OCI-M2 (cell line): ENCODE data around the gene VPS25.

Source experiments
- DNase-seq: peaks from one replicate; lab custom pipeline; 2025; ENCODE audit not compliant: unreplicated experiment; lab: John Stamatoyannopoulos, UW

Gene VPS25

DNA sequence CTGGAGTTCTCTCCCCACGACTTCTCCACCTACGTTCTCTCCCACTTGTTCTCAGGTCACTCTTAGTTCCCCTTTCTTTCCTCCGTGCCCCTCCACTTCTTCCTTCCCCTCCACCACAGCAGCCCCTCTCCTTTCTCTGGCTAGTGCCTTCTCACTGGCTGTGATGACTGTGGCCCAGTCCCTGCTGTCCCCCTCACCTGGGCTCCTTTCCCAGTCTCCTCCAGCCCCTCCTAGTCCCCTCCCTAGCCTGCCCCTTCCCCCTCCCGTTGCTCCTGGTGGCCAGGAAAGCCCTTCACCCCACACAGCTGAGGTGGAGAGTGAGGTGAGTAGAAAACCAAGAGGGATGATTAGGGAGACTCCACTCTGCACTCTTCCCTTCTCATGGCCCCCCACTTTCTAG is 21.8 kb downstream of the VPS25 start:
- no peak for DNase-seq

DNA sequence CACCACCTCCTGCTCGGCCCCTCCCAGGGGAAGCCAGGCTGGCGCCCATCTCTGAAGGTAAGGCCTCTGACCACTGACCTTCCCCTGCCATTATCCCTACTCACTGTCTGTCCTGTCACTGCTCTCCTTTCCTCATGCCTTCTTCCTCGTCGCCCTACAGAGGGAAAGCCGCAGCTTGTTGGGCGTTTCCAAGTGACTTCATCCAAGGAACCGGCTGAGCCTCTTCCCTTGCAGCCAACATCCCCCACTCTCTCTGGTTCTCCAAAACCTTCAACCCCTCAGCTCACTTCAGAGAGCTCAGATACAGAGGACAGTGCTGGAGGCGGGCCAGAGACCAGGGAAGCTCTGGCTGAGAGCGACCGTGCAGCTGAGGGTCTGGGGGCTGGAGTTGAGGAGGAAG is 22.2 kb downstream of the VPS25 start:
- no peak for DNase-seq

DNA sequence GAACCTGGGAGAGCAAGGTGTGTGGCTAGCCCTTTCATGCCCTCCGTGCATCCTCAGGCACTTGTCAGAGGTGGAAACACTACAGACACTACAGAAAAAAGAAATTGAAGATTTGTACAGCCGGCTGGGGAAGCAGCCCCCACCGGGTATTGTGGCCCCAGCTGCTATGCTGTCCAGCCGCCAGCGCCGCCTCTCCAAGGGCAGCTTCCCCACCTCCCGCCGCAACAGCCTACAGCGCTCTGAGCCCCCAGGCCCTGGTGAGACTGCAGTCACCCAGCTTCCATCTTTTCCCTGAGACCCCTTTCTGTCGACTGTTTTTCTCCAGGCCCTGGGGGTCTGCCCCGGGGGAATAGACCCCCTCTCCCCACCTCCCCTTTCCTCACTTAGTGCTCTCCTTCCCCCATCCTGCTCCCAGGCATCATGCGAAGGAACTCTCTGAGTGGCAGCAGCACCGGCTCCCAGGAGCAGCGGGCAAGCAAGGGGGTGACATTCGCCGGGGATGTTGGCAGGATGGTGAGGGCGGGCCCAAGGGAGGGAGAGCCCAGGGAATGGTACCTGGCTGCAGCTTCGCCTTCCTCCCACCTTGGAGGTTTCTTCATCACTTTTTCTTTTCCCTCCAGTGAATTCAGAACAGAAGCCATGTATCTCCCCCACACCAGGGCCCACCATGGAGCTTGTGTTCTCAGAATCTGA is 23.0 kb downstream of the VPS25 start:
- no peak for DNase-seq

DNA sequence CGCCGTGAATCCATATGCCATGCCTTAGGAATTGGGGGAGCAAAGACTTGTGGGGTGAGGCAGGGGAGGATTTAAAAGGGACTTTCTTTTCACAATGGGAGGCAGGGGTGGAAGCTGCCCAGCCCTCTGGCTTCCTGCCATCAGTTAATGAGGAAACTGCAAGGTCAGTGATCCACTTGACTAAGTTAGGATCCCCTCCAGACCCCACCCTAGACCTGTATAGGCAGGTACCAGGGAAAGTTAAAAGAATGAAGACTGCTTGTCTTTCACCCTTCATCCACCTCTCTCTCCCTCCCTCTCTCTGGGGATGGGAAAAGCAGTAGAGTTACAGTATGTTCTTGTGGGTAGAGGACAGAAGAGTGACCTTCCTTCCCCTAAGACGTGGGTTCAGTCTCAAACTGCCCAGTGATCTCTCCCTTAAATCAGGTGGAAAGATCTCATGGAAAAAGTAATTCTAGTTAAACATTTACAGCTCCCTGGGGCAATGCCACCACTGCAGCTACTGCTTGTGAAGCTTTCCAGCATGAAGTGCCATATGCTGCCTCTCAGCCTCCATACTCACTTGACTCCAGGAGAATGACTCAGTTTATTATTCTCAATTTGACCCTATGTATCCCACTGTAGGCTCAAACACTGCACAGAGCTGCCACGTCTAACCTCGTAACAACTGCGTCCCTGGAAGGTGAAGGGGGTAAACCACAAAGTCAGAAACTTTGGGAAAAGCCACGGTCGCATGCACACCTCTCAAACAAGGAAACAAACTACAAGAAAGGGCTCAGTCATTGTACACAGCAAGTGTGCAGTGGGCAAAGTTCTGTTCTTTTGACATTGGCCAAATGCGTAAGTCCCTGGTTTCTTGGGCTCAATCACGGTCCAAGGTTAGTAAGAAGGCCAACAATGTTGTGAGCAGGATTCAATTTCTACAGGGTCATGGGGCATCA is 24.1 kb downstream of the VPS25 start:
- DNase-seq, result no peak

DNA sequence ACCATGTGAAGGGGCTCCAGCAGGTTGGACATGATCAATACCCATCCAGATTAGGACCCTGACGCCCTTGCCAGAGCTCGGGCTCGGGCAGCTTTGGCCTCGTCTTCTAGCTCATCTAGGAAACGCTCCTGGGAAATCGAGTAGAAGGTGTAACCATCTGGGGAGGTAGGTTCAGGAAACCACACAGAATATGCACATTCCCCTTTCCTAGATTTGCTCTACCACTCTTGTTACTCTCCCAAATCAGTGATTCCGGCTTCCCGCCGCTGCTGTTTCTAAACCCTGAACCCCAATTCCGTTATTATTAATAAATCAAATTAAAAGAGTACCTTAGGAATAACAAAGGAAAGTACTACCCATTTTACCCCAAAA is 24.7 kb downstream of the VPS25 start:
- DNase-seq, result no peak

DNA sequence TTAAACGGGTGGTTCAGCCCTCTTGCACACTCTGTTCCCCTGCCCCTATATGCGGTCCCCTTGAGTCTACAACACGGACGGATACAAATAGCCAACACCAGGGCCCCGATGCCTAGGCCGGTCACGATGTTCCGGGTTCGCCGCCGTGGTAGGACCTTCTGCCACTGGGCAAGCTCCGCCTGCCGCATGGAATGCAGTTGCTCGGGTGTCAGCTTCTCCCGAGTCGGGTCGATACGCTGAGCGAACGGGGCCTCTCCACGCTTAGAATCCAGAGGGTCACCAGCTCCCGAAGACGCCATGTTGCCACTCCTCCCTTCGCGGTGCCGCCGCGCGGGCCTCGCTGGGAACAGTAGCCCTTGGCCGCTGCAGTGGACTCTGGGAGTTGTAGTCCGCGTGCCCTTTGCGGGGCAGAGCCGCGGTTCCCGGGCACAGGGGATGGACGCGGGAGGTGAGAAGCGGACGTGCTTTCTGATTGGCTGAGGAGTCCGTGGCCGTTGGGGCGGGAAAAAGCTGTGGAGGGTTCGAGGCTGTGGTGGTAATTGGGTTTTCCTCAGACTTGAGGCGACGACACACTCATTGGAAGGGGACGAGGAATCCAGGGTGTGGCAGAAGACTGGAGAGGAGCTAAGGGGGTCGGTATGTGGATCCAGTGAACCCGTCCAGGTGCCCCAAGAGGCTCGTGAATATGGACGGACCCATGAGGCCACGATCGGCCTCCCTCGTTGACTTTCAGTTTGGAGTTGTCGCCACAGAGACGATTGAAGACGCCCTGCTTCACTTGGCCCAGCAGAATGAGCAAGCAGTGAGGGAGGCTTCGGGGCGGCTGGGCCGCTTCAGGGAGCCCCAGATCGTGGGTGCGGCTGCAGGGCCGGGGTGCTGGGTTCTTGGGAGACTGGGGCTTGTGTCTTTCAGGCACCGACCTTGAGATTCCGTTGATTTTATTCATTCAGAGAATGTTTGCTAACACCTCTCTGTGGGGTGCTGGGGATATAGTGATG is 25.4 kb downstream of the VPS25 start, which contains the start of the genes CNTD1 and COA3:
TSS of gene CNTD1 (plus strand) at position 479 of the 998 bp plus-strand sequence. CDS start at position 686, 207 bp downstream.
TSS of gene COA3 (minus strand) at position 322 of the 998 bp plus-strand sequence. CDS start at position 299, 23 bp downstream.
- no peak for DNase-seq

DNA sequence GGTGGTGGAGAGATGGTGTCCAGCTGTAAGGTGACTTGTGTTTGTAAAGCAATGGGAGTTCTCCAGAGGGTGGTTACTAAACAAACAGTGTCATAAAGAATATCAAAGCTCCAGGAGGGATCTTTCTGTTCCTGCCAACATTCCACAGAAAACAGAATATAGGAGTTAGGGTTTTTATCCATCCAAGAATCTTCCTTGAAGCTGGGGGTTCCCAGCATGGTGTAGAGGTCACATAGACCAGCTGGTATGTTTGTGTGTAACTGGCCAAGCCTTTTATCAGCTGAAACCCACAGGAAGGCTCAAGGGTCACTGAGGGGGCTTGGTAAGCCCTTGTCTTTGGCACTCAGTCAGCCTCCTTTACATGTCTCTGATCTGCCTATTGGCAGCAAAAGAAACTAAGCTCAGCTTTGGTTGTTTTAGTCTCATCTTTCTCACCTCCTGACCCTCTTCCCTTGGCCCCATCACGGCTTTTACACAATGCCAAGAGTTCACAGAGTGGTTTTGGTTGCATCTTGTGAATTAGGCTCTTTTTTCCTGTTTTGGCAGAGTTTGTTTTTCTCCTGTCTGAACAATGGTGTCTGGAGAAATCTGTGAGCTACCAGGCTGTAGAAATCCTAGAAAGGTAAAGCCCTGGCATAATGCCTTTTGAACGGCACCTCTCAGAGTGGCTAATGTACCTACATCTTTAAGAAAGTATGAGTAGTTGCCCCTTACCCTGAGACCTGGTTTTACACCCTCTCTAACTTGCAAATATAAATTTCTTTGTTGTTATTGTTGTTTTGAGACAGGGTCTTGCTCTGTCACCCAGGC is 30.0 kb downstream of the VPS25 start:
- no peak for DNase-seq

DNA sequence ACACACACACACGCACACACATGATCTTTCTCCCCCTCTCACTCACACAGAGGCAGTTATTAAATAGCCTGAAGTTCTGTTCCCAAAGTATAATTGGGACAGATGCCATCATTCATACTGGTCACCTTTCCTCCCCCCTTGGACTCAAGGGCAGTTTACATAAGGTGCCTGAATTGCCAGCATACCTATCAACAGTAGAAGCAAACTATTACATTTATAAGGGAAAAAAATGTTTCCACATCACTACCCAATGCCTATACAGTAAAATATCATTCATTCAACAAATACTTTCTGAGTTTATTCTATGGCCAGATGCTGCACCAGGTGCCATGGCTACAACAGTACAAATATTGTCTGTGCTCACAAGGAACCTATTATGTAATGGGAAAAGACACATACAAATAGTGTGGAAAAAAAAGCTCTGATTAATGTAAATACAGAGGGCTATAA is 31.7 kb downstream of the VPS25 start:
- DNase-seq, result no peak

DNA sequence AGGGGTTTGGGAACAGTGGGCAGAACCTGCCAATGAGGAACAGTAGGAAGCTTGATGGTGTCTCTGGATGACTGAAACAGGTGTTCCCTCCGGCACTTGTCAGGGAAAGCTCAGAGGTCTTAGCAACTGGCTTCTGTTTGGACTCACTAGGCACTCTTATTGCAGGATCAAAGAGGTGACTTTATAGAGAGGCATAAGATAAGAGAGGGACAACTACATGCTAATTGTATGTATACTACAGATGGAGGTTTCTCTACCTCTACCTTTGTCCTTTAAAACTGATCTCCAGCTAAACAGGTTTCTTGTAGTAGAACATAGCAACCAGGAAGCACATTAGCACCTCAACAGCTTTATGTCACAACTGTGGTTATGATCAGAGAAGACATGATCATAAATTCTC is 33.0 kb downstream of the VPS25 start:
- DNase-seq, result no peak

DNA sequence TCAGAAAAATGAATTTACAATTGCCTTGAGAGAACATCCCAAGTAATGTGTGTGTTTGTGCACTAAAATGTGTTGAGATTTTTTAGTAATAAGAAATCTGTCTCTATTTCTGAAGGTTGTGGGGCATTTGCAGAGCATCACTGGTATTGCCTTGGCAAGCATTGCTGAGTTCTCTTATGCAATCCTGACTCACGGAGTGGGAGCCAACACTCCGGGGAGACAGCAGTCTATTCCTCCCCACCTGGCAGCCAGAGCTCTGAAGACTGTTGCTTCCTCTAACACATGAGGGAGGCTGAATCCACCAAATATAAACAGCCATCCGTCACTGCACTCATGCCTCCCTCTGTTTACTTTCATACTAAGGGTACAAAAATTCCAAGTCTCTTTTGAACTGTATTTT is 36.0 kb downstream of the VPS25 start:
- no peak for DNase-seq

DNA sequence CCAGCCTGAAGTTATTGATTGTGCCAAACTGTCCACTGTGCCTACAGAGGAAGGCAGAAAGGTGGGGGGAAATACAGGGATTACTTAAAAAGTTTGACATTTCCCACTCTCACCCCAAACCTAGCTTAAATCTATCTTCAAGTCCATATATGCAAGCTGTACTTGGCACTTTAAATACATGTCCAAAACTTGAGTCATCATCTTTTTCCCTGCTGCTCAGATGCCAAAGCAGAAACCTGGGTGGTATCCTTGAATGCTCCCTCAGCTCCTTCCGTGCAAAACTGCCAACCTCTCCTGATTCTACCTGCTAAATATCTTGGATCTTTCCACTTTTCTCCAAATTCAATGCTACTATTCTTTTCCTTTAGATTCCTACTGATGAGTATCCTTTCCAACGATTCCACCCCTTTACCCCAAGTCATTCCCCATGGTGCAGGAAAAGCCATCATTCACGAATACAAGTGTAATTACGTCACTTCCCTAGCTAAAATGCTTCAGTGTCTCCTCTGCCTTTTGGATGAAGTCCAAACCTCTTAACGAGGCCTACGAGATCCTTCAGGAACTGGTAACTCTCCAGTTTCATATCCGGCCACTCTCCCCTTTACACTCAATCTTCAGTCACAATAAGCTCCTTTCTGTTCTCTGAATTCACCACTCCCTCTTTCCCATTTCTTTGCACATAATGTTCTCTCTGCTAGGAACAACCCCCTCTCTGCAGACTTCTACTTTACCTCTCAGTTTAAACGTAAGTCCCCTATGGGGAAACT is 41.6 kb downstream of the VPS25 start:
- DNase-seq, result no peak

DNA sequence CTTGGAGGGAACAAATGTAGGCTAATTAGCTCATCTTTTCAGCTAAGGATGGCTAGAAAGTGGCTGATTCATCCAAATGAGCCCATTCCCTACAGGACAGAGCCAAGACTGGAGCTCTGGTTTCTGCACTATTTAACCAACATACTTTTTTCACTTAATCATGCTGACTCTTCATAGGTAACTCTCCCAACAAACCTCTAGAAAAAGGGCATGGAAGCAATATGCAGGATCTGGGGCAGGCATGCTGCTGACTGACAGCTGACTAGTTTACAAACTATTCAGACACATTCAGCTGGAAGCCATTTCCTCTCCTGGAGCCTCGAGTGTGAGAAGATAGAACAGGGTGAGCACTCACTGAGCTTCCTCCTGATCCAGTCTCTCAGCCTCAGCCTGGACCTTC is 44.6 kb downstream of the VPS25 start:
- DNase-seq, result no peak

DNA sequence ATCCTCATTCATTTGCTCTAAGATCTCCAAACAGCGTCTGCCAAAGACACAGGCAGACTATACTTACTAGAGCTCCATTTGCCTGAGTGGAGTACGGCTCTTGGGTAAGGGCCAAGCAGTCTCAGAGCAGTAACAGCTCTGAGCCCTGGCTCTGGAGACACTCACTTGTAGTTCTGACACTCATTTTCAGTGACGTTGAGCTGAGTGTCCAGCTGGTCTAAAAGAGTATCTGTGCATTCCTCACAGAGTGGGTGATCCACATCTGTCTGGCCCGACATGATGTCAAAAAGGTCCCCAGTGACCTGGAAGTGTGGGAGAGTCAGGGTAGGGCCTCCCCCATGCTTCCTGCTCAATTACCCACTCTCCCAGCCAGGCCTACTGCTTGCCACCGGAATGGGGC is 45.1 kb downstream of the VPS25 start:
- DNase-seq, result no peak

DNA sequence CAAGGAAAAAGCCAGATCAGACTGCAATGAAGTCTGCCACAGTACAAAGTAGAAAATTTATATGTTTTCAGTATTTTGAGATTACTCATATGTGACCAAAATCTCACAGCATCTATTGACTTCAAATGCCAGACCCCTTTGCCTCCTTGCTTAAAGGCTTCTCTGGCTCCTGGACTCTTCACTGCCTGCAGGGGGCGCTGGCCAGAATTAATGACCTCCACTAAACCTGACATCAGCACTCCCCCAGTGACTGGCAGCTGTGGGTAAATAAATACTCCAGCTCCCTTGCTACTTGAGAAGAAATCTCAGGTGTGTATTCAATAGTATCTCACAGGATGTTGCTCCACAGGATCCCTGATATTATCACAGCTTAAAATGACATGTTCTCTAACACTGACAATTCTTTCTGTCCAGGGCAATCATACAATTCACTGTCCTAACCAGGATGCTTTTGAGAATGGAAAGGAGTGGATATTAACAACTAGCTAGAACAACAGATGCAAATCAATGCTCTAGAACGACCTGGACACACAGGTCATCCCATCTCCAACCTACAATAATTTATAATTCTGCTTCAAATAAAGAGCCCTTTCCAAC is 46.8 kb downstream of the VPS25 start:
- no peak for DNase-seq

DNA sequence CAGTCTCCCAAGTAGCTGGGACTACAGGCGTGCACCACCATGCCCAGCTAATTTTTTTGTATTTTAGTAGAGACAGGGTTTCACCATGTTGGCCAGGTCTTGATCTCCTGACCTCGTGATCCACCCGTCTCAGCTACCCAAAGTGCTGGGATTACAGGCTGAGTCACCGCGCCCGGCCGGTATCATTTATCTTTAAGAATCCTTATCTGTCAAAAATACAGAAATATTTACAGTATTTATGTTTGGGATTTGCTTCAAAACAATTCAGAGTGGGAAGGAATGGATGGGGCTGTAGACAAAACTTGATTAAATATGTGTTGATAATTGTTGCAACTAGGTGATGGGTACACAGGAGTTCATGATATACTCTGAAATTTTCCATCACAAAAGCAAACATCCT is 47.9 kb downstream of the VPS25 start:
- no peak for DNase-seq

DNA sequence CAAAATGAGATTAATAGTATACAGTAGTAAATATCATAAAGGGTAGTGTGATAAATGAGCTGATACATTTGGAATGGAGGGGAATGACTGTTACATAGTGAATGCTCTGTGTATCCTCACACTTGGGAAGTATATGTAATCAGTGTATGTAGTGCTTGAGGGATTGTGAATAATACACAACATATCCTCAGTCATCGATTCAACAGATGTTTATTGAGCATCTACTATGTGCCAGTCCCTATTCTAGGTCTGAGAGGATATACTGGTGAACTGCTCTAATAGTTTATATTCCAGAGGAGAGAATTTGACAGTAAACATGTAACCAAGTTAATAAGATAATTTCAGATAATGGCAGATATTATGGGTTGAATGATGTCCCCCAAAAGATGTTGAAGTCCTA is 54.2 kb downstream of the VPS25 start:
- DNase-seq, result no peak
